Choroid plexus epithelial cell (primary cell): Measurements from ENCODE around the gene C1R.

Experiments used
- DNase-seq: peaks from one replicate; pipeline ENCODE4 v3.0.0-alpha.2; 2010; ENCODE audit warnings: low read depth
- H3K4me3 ChIP-seq: 2 replicates; pipeline ENCODE4 v1.5.1; 2011; ENCODE audit warnings: low read depth, mild to moderate bottlenecking, control low read depth, low read length, moderate library complexity
- TF ChIP-seq, protein P1 (sequence below): conservative IDR thresholded peaks from 2 replicates; pipeline ENCODE4 v1.5.1; 2011; ENCODE audit warnings: low read depth, mild to moderate bottlenecking, control low read depth, inconsistent platforms, low read length, moderate library complexity

C1R gene

DNA sequence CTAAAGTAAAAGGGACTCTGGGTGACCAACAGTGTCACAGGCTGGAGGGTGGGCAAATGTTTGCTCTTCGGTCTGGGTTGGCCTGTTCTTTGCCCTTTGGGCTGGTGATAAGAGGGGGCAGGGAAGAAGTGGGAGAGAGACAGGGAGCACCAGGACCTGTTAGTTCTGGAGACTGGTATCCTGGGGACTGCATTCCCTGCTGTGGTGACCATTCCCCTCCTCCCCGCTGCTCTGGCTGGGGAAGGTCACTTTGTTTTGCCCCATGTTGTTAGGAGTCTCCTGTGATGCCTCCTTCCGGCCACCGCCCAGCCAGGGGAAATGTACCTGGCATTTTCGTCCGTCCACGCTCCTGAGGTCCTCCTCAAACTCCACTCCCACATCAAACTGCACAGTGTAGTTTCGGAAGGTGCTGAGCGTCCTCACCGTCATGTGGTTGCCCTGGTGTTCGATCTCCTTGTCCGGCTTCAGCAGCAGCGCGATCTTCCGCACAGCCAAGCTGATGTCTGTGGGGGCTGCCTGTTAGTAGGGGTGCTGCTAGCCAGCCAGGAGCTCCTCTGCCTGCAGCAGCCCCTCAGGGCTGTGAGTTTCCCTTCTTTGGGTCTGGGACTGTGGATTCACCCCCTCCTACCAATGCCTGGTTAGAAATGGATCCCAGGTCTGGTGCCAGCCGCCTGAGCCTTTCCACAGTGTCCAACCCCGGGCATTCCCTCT is 35.8 kb upstream of the C1R start:
- TF ChIP-seq, protein P1, sequence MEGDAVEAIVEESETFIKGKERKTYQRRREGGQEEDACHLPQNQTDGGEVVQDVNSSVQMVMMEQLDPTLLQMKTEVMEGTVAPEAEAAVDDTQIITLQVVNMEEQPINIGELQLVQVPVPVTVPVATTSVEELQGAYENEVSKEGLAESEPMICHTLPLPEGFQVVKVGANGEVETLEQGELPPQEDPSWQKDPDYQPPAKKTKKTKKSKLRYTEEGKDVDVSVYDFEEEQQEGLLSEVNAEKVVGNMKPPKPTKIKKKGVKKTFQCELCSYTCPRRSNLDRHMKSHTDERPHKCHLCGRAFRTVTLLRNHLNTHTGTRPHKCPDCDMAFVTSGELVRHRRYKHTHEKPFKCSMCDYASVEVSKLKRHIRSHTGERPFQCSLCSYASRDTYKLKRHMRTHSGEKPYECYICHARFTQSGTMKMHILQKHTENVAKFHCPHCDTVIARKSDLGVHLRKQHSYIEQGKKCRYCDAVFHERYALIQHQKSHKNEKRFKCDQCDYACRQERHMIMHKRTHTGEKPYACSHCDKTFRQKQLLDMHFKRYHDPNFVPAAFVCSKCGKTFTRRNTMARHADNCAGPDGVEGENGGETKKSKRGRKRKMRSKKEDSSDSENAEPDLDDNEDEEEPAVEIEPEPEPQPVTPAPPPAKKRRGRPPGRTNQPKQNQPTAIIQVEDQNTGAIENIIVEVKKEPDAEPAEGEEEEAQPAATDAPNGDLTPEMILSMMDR, result no peak
- H3K4me3 ChIP-seq, result no peak overlapping the region
- no peak for DNase-seq

DNA sequence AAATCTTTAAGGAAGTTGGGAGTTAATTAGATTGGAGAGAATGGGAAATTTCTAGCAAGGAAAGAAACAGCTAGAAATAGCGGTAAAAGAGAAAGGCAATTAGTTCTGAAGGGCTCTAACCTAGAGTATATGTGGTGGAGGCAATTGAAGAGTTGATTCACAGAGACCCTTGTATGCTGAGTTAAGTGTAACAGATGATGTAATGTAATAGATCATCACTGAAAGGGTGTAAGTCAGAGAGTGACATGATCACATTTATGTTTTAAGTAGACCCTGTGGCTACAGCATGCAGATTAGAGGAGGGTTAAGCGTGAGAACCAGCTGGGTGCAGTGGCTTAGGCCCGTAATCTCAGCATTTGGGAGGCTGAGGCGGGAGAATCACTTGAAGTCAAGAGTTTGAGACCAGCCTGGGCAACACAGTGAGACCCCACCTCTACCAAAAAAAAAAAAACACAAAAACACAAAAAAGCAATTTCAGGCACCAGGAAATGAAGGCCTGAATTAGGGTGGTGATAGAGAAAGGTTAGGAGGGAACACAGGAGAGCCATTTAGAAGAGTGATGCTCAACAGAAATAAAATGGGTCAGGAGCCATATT is 33.5 kb upstream of the C1R start:
- H3K4me3 ChIP-seq, result no peak overlapping the region
- TF ChIP-seq, protein P1, result no peak
- no peak for DNase-seq

DNA sequence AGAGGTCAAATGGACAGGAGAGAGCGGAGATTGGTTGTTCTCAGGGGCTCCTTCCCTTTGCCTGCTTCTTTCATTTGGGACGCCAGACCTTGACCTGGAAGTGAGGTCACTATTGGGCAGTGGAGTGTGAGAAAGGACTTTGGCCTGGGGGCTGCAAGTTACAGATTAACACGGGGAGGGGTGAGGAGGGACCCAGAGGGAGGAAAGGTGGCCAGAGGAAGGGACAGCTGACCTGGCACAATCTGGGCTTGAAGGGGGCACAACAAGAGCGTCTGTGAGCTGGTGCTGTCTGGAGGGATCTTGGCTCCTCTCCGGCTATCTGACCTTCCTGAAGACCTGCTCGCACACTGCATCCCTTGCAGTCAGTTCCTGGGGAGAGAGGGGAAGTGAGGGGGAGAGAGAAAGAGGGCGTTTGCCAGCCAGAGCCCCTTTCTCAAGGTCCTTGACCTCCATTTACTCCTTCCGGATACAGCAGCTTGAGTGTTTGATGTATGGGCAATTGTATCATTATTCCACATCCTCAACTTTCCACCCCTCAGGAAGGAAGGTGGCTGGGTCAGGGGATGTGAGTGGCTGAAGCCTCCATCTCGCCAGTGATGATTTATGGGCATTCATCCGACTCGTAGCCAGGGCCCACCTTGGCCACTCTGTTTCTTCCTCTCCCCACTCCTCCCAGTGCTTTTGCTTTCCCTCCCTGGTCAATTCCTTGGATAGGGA is 31.7 kb upstream of the C1R start:
- H3K4me3 ChIP-seq, result no peak overlapping the region
- TF ChIP-seq, protein P1, result no peak
- DNase-seq, result no peak

DNA sequence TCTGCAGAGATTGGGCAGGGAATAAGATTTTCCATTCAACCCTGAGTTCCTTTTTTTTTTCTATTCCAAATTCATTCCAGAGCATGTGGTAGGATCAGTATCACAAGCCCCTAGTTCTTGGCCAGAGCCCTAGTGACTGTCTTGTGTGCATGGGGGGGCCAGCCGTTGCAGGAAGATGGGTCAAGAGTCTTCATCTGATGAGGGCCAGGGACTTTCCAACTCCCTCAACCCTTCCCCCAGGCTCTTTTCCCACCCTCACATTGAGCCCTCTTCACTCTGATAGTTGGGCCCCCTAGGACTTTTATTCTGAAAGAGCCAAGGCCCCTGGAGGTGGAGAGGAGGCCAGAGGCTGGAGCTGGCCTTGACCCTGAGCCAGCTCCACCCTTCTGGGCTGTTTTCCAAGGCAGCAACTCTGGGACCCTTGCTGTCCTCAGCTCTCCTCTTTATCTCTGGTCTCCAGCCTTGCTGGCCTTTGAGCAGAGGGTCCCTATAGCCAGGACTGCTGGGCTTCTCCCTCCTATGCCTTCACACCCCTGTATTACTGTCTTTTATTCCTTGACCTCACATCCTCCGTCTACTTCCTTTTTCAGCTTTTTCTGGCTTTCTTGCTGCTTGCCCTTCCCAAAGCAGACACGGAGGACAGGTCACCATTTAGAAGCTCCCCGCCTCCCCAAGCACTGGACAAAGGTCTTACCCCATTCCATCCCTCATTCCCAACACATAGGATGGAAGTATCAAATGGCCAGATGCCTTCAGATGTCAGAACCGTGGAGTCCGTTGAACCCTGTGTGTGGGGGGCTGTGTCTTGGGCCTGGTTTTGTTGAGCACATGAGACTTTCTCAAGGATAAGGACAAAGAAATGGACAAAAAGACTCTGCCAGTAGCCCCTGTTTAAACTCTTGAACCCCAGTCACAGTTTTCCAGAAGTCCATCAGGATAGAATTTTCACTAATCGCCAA is 30.8 kb upstream of the C1R start:
- H3K4me3 ChIP-seq, result no peak overlapping the region
- TF ChIP-seq, protein P1, result no peak
- DNase-seq, result peak; percentile 6

DNA sequence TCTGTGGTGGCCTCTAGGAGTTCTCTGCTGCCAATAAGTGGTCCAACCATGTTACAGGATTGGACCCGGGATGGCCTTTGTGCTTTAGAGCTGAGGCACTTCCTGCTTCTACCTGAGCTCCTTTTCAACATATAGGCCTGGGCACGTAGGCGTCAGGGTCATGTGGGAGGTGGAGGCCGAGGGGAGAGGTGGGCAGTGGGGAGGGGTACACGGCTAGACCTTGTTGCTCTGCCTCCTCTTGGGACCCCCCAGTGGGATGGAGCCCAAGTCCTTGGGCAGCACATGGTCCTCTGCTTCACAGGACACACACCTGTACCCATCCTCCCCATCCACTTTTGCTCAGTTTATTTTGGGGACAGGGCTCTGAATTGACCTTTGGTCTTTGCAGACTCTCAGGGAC is 29.1 kb upstream of the C1R start:
- no peak for DNase-seq
- no peak overlapping the region for H3K4me3 ChIP-seq
- TF ChIP-seq, protein P1, result no peak

DNA sequence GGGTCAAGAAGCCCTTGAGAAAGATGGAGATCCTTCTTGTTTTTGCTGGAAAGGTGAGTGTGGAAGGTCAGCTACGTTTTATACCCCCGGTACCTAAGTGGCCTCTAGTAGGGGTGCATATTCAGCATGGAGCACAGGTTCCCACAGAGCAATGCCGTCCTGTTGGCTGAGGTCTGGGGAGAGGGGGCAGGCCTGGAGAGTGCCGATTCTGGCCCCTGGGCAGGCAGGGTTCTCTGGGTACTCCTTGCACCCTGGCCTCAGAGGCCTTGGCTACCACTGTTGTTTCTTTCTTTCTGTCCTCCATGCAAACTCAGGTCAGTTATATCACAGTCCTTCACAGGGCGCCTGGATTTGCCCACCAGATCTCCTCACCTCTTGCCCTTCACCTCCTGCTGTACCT is 27.9 kb upstream of the C1R start:
- no peak overlapping the region for H3K4me3 ChIP-seq
- TF ChIP-seq, protein P1, result no peak
- no peak for DNase-seq
